Neural cell (in vitro differentiated cells): ENCODE measurements around the gene TSPAN14. TPM values are rescaled to one million over a fixed set of nuclear protein-coding genes. Genes with fewer than 3 reads are reported as not detected.

Source experiments
- H2AFZ ChIP-seq: fragments of 200-600, 300-800 bp; sonication (generic), shearing (Covaris generic); 2 replicates; pipeline ENCODE4 v1.6.0; 2014; ENCODE audit warnings: low read depth, mild to moderate bottlenecking, antibody characterized with exemption, low read length, moderate library complexity
- H3F3A ChIP-seq: fragments of 200-600 bp; shearing (Covaris generic); 2 replicates; pipeline ENCODE4 v1.6.1; 2016; ENCODE audit warnings: mild to moderate bottlenecking, moderate library complexity, mixed read lengths, antibody characterized with exemption, low read length; ENCODE audit not compliant: insufficient read depth, poor library complexity, severe bottlenecking
- H3K27ac ChIP-seq: fragments of 200-600, 300-800 bp; sonication (generic), shearing (Covaris generic); 2 replicates; pipeline ENCODE4 v1.5.1; 2014; ENCODE audit warnings: mild to moderate bottlenecking, low read length, moderate library complexity
- H3K27me3 ChIP-seq: fragments of 300-800, 200-600 bp; sonication (generic), shearing (Covaris generic); 2 replicates; pipeline ENCODE4 v1.6.0; 2014; ENCODE audit warnings: mild to moderate bottlenecking, low read depth, low read length, moderate library complexity; ENCODE audit not compliant: insufficient read depth
- H3K36me3 ChIP-seq: fragments of 300-800, 200-600 bp; sonication (generic), shearing (Covaris generic); 2 replicates; pipeline ENCODE4 v1.5.1; 2014; ENCODE audit warnings: mild to moderate bottlenecking, antibody characterized with exemption, low read length, moderate library complexity; ENCODE audit not compliant: insufficient read depth
- H3K4me2 ChIP-seq: fragments of 300-800, 200-600 bp; sonication (generic), shearing (Covaris generic); 2 replicates; pipeline ENCODE4 v1.6.0; 2014; ENCODE audit warnings: mild to moderate bottlenecking, low read length
- H3K4me3 ChIP-seq: fragments of 300-800, 200-600 bp; sonication (generic), shearing (Covaris generic); 2 replicates; pipeline ENCODE4 v1.5.1; 2014; ENCODE audit warnings: mild to moderate bottlenecking, low read length, moderate library complexity
- H3K79me2 ChIP-seq: fragments of 200-600 bp; shearing (Covaris generic); replicated peaks from 2 replicates; pipeline ENCODE4 v1.6.0; 2014; ENCODE audit warnings: mild to moderate bottlenecking, low read length, moderate library complexity; ENCODE audit not compliant: insufficient read depth
- H3K9ac ChIP-seq: fragments of 300-800, 200-600 bp; sonication (generic), shearing (Covaris generic); 2 replicates; pipeline ENCODE4 v1.6.1; 2016; ENCODE audit warnings: mild to moderate bottlenecking, low read length, mixed read lengths
- H3K9me2 ChIP-seq: fragments of 200-600 bp; shearing (Covaris generic); 2 replicates; pipeline ENCODE4 v1.6.1; 2016; ENCODE audit warnings: mild to moderate bottlenecking, low read length, mixed read lengths; ENCODE audit not compliant: insufficient read depth
- H3K9me3 ChIP-seq: fragments of 200-600, 300-800 bp; sonication (generic), shearing (Covaris generic); 2 replicates; pipeline ENCODE4 v1.6.1; 2016; ENCODE audit warnings: mild to moderate bottlenecking, mixed run types, low read length, moderate library complexity, mixed read lengths
- H4K20me1 ChIP-seq: fragments of 200-600 bp; shearing (Covaris generic); 2 replicates; pipeline ENCODE4 v1.6.1; 2016; ENCODE audit warnings: mild to moderate bottlenecking, mixed run types; ENCODE audit not compliant: insufficient read depth
- CTCF ChIP-seq: fragments of 450-650 bp; IDR thresholded peaks from 2 replicates; pipeline ENCODE4 v1.5.1; 2014; ENCODE audit warnings: antibody characterized with exemption, mild to moderate bottlenecking, moderate library complexity; ENCODE audit not compliant: poor library complexity, severe bottlenecking
- EP300 ChIP-seq: fragments of 450-650 bp; conservative IDR thresholded peaks from 2 replicates; pipeline ENCODE4 v1.6.1; 2014; ENCODE audit warnings: antibody characterized with exemption, mild to moderate bottlenecking, moderate library complexity; ENCODE audit not compliant: poor library complexity, severe bottlenecking
- EZH2 ChIP-seq: fragments of 200-600, 300-800 bp; shearing (Covaris generic), sonication (generic); IDR thresholded peaks from 2 replicates; pipeline ENCODE4 v1.6.1; 2014; ENCODE audit warnings: antibody characterized with exemption, low read length, borderline replicate concordance, mild to moderate bottlenecking; ENCODE audit not compliant: insufficient read depth, poor library complexity, severe bottlenecking
- MXI1 ChIP-seq: fragments of 450-650 bp; conservative IDR thresholded peaks from 2 replicates; pipeline ENCODE4 v1.6.1; 2014; ENCODE audit warnings: antibody characterized with exemption, mild to moderate bottlenecking; ENCODE audit not compliant: poor library complexity, severe bottlenecking
- POLR2AphosphoS5 ChIP-seq: IDR thresholded peaks from 2 replicates; pipeline ENCODE4 v1.6.1; 2012
- RAD21 ChIP-seq: fragments of 450-650 bp; conservative IDR thresholded peaks from 2 replicates; pipeline ENCODE4 v1.6.1; 2014; ENCODE audit warnings: antibody characterized with exemption, mild to moderate bottlenecking, moderate library complexity
- REST ChIP-seq: IDR thresholded peaks from 2 replicates; pipeline ENCODE4 v1.6.1; 2012; ENCODE audit warnings: borderline replicate concordance
- SMC3 ChIP-seq: fragments of 450-650 bp; conservative IDR thresholded peaks from 2 replicates; pipeline ENCODE4 v1.6.1; 2014; ENCODE audit warnings: antibody characterized with exemption, mild to moderate bottlenecking, moderate library complexity; ENCODE audit not compliant: poor library complexity
- TAF1 ChIP-seq: IDR thresholded peaks from 2 replicates; pipeline ENCODE4 v1.6.1; 2012; ENCODE audit warnings: low read depth
- polyA plus RNA-seq: library from polyadenylated mRNA; depleted of rRNA; stranded (reverse); fragments of >200 nt; gene quantifications from 2 replicates; pipeline ENCODE4 v1.2.3, GENCODE V29; 2014

The TSPAN14 gene
- polyA plus RNA-seq, 1 donor from 2014 or later, result 26.3 TPM

GRCh38 chr10:80471715-80472233, 17.7 kb downstream of the TSPAN14 start:
- no peaks in the 10 kb centered on the region for H3K9me3 ChIP-seq
- H3K27me3 ChIP-seq, result no peaks in the 10 kb centered on the region
- no peak overlapping the region for H3K4me2 ChIP-seq
- H3K4me3 ChIP-seq, result no peak overlapping the region
- H3K36me3 ChIP-seq, result no peaks in the 10 kb centered on the region
- no peaks in the 10 kb centered on the region for H3K9me2 ChIP-seq
- H3K79me2 ChIP-seq, result peaks cover 77% of the 10 kb centered on the region
- TF ChIP-seq REST, result no peak
- no peak for TF ChIP-seq CTCF
- TF ChIP-seq POLR2AphosphoS5, result no peak
- no peak for TF ChIP-seq MXI1
- TF ChIP-seq EZH2, result no peak
- no peak for TF ChIP-seq EP300
- no peak for TF ChIP-seq SMC3
- no peak for TF ChIP-seq RAD21
- no peak for TF ChIP-seq TAF1
- no peaks in the 10 kb centered on the region for H4K20me1 ChIP-seq
- no peak overlapping the region for H2AFZ ChIP-seq
- H3K27ac ChIP-seq, result no peak overlapping the region
- no peaks in the 10 kb centered on the region for H3F3A ChIP-seq
- no peak overlapping the region for H3K9ac ChIP-seq

GRCh38 chr10:80472234-80473095, 18.4 kb downstream of the TSPAN14 start:
- Histone ChIP-seq H3F3A (no peaks in the 10 kb centered on the region), H3K9ac (no peak overlapping the region), H3K9me3 (no peaks in the 10 kb centered on the region), H2AFZ (no peak overlapping the region), H3K27ac (no peak overlapping the region), H3K27me3 (no peaks in the 10 kb centered on the region), H3K4me2 (no peak overlapping the region), H4K20me1 (no peaks in the 10 kb centered on the region), H3K79me2 (peaks cover 75% of the 10 kb centered on the region), H3K9me2 (no peaks in the 10 kb centered on the region), H3K36me3 (no peaks in the 10 kb centered on the region), H3K4me3 (no peak overlapping the region)
- TF ChIP-seq SMC3 (no peak), EP300 (no peak), CTCF (no peak), MXI1 (no peak), TAF1 (no peak), RAD21 (no peak), REST (no peak), POLR2AphosphoS5 (no peak), EZH2 (no peak)
